ENCODE measurements around the gene PCDHGA8.
"Not testable (repeated sequence)": the region's sequence is repeated elsewhere in the genome, so short reads cannot be mapped to it uniquely, and the experiment has no call there.

Gene PCDHGA8

GRCh38 chr5:141403387-141403786 lies 11.0 kb downstream of the PCDHGA8 start:
- no peak for DNase-seq

- peak; percentile 67 for DNase-seq
These were observed 15.5 kb downstream of the PCDHGA8 start, which contains the start of gene PCDHGB6 for GRCh38 chr5:141407790-141408505. Gene PCDHGB6, plus strand, starts transcription at chr5:141408021. Its CDS starts 182 bp downstream, at chr5:141408203.

- no peak for DNase-seq
These were observed 17.3 kb downstream of the PCDHGA8 start for GRCh38 chr5:141409598-141410306.

- DNase-seq, result no peak
These were observed 19.1 kb downstream of the PCDHGA8 start for GRCh38 chr5:141411575-141411974.

- DNase-seq, result peak; percentile 70
These were observed 20.6 kb downstream of the PCDHGA8 start, which contains the start of gene PCDHGA10 for GRCh38 chr5:141412854-141413539. Gene PCDHGA10, plus strand, starts transcription at chr5:141412987. Its CDS starts 189 bp downstream, at chr5:141413176.

GRCh38 chr5:141413540-141414069 lies 21.2 kb downstream of the PCDHGA8 start:
- no peak for DNase-seq

- DNase-seq, result not testable (repeated sequence)
These were observed 22.3 kb downstream of the PCDHGA8 start for GRCh38 chr5:141414548-141415274.

- not testable (repeated sequence) for DNase-seq
These were observed 22.8 kb downstream of the PCDHGA8 start for GRCh38 chr5:141415275-141415618.

GRCh38 chr5:141417494-141418172 lies 25.2 kb downstream of the PCDHGA8 start, which contains the start of gene PCDHGB7:
Gene PCDHGB7, plus strand, starts transcription at chr5:141417677. Its CDS starts 183 bp downstream, at chr5:141417860.
- DNase-seq, result peak; percentile 78

GRCh38 chr5:141419074-141419880 lies 26.8 kb downstream of the PCDHGA8 start:
- DNase-seq, result no peak

GRCh38 chr5:141420855-141421488 lies 28.5 kb downstream of the PCDHGA8 start, which contains the start of gene PCDHGA11:
Gene PCDHGA11, plus strand, starts transcription at chr5:141421051. Its CDS starts 177 bp downstream, at chr5:141421228.
- DNase-seq, result peak; percentile 75

GRCh38 chr5:141421489-141421855 lies 29.0 kb downstream of the PCDHGA8 start:
- no peak for DNase-seq

- no peak for DNase-seq
These were observed 30.4 kb downstream of the PCDHGA8 start for GRCh38 chr5:141422742-141423291.

- no peak for DNase-seq
These were observed 35.5 kb downstream of the PCDHGA8 start for GRCh38 chr5:141427783-141428426.

GRCh38 chr5:141430332-141431113 lies 38.1 kb downstream of the PCDHGA8 start, which contains the start of gene PCDHGA12:
Gene PCDHGA12, plus strand, starts transcription at chr5:141430507. Its CDS starts 253 bp downstream, at chr5:141430760.
- DNase-seq, result peak; percentile 61

GRCh38 chr5:141431286-141431685 lies 38.9 kb downstream of the PCDHGA8 start:
- DNase-seq, result no peak

GRCh38 chr5:141432308-141432707 lies 39.9 kb downstream of the PCDHGA8 start:
- DNase-seq, result not testable (repeated sequence)

- DNase-seq, result not testable (repeated sequence)
These were observed 40.3 kb downstream of the PCDHGA8 start for GRCh38 chr5:141432726-141433125.
